TTC549 (cell line): ENCODE measurements around the gene TLE4.

Experiments
- FAIRE-seq: peaks from 2 replicates; lab custom pipeline; 2012; peaks lifted over from hg19 to GRCh38; lab: Jason Lieb, UNC

The TLE4 gene

DNA sequence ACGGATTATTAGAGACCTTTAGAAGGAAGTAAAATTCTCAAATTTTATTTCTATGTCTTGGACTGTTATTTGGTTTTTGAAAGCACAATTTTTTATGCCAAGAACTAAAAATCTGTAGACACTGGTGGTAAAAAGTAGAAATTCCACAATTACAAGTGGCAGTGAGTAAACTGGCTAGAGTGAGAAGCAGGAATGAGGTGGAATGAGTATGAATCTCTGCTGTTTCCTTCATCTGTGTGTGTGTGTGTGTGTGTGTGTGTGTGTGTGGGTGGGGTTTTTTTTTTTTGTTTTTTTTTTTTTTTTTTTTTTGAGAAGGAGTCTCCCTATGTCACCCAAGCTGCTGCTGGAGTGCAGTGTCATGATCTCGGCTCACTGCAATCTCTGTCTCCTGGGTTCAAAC lies 94.2 kb downstream of the TLE4 start:
- no peak for FAIRE-seq

DNA sequence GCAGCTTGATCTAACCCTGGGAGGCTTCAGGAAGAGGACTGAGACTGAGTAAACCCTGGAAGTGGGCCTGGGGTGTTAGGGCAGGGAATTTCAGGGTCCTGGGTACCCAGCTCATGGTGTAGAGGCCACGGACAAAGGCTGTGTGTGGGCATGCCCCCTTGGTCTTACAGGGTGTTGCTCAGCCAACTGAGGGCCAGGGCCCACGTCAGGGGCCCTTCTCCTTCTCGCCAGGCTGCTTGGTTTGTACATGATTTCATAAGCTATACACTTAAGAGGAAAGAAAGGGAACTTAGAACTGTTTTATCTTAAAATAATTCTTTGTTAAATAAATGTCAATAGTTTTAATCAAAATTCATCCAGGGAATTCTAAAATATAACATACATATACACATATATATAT lies 95.4 kb downstream of the TLE4 start:
- FAIRE-seq, result no peak

DNA sequence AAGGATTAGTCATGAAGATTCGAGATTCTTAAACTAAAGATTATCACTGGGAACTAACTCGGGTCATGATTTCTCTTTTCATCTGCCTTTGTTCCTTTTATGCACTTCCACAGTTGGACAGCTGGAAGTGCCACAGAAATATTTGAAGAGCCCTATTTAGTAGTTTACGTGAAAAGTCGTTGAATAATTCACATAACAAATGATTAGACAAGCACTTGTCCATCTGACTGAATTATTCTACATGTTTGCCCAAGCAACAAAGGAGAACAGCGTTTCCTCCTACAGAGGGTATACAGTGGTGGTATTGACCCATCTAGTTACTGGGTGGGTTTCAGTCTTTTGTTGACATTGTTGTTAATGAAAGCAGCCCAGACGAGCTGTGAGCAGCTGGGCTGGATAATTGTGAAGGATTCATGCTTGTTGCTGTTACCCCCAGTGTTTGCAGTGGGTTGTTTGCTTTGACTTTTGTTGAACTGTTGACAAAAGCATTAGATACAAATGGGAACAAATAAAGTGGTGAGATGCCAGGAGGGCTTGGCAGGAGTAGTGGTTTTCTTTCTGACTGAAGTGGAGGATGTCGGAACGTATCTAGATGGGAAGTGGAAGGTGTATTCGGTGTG lies 96.2 kb downstream of the TLE4 start:
- FAIRE-seq, result no peak

DNA sequence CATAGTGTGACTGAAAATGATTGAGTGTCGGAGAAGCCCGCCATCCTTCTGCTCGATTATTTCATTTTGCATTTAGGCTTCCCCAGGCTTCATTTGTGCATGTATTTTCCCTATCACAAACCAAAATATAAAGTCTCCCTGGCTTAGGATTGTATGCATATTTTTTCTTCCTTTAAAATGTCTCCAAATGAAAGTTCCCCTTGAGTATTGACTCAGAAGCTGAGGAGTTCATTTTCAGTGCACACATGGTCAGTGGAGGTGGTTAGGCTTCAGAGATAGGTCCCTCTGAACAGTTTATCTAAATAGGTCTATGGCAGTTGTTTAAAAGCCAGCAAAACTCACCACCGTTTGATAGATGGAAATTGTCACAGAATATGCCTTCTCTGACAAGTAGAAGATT lies 97.2 kb downstream of the TLE4 start:
- FAIRE-seq, result no peak

DNA sequence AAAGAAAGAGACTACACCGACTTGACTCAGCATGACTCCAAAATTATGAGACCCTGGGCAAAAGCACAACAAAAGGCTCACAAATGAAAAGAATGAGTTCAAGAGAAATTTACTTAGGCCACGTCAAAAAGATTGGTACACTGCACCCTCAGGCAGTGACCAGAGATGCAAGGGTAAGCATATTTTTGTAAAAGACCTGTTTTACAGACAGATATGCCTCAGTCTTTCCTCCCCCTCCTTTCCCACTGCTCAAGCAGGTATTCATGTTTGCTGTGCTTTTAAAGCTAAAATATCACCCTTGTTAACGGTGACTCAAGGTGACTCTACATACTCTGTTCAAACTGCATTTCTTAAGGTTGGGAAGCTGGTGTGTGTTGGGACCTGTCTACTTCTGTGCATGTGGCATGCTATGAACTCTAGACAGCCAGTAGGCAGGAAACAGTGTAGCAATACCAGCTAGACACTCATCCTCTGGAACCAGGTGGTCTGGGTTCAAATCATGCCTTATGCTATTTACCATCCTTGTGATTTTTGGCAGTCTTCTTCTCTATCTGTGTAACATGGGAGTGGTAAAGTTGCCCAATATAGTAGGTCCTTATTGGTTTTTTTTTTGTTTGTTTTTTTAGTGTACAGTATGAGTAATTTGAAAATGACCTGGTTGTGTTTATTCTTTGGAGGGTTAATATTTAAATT lies 98.7 kb downstream of the TLE4 start:
- FAIRE-seq, result no peak

DNA sequence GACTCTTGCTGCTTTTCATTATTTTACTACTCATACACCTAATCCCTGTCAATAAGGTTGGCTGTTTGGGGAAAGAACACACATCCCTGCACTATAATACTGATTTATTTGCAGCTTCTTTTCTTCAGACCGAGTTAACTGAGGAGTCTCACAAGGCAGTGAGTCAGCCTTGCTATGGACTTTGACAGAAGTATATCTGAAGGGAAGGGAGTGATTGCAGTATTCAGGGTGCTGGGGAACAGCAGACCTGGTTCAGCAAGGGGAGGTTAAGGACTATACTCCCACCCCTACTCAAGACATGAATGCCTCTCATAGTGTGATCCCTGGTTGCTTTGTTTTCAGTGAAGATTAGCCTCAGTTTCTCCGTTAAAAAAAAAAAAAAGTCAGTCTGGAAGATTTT lies 99.8 kb downstream of the TLE4 start:
- FAIRE-seq, result no peak

DNA sequence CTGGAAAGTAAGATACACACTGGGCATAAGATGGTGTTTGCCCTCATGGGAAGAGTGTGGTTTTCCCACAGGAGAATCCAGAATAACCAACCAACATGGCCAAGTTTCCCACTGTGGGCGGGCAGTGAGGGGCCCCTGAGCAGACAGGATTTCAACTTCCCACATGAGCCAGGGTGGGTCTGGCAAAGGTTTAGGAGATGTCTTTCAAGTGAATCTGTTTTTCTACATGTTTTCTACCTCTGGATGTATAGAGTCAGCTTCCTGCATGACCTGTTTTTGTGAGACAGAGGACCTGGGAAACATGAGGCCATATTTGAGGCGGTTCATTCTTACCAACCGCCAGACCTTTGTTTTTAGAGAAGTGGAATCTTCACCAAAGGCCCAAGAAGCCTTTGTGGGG lies 100.5 kb downstream of the TLE4 start:
- FAIRE-seq, result no peak

DNA sequence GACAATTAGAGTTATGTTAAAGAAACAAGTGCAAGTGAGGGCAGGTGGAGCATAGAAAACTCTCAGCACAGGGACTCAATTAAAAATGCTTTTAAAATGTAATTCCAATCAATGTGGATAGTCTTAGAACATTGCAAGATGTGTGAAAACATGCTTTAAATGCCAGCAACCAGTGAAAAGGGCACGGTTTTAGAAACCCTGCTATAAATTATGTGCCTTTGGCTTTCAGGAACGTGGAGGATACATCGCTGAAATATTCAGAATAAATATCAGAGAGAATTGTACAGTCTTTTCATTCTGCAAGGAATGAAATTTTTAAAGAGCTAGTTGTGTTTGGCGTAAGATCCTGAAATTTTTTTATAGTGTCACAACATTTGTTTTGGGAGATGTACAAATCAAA lies 101.1 kb downstream of the TLE4 start:
- FAIRE-seq, result no peak

DNA sequence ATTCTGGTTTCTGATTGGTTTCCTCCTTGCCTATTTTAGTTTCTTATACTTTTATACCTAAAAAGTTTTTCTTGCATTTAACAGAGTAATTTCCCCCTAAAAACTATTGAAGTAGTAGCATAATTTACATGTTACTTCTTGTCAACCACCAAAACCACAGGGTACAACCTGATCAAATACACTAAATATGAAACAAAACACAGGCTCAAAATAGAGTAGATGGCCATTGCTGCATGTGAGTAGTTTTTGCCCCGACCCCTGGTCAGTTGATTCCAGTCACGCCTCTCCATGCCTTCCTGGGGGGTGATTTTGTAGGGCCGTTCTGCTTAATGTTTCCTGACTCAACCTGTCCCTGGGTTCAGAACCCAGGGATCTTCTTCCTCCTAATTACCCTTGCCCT lies 101.8 kb downstream of the TLE4 start:
- no peak for FAIRE-seq

DNA sequence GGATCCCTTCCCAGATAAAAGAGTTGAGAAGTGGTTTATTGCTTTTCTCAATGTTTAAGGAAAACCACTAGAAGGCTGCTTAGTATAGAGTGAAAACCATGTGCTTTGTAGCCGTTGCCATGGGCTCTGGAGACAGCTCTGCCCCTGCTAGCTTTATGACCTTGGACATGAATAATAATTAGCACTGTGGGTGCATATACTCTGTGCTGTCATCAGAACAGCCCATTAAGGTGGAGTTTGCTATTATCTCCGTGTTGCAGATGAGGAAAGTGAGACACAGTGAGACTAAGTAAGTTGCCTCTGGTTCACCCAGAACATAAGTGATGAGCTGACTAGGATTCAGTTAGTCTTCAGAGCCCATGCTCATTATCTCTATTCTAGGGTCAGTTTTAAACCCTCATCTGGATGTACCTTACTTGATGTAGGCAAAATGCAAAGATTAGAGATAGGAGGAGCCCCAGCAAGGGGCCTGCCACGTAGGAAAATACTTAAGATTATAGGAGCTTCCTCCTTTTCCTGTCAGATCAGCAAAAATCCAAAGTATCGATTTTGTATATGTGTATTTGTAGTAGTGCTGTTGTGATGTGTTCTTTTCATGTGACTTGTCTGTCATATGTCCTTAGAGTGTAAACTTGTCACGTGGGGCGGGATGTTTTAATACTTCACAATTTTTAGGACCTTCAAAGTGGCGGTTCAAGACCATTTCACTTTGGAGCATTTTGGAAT lies 102.5 kb downstream of the TLE4 start:
- no peak for FAIRE-seq

DNA sequence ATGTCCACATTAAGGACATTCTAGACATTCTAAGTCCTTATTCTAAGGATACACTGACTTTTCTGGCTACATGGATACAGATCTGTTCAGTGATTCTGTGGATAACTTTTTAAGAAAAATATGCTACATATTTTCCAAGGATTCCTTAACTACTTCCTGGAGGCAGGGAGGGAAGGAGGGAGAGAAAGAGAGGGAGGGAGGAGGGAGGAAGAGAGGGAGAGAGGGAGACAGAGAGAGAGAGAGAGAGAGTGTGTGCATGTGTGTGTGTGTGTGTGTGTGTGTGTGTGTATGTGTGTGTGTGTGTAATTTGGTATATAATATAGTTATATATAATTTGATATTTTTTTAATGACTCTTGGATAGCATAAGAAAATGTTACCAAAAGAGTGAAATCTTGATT lies 109.8 kb downstream of the TLE4 start:
- no peak for FAIRE-seq

DNA sequence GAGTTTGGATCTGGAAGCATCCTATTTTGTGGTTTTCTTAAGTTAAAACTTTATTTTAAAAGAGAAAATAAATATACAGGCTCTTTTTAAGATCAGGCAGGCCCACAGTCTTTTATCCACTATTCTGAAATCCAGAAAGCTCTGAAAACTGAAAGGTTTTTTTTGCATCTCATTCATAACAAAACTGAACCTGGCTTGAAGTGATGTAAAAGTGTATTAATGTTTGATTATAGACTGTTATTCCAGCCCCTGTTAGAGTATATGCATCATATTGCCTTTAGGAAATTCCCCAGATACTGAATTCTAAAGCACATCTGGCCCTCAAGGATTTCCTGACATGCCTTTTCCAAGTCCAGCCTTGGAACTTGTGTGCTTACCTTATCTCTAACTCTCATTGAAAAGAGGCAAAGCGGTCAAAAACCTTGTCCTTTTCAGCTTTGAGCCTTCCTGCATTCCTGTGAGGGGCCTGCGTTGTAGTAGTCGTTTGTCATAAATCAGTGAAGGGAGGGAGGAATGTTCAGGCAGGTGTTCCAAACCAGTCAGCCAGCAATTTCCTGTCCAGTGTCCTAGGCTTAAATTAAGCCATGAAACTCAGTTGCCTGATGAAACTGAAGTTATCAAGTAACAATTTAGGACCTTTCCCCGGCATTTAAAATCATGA lies 110.4 kb downstream of the TLE4 start:
- FAIRE-seq, result no peak

DNA sequence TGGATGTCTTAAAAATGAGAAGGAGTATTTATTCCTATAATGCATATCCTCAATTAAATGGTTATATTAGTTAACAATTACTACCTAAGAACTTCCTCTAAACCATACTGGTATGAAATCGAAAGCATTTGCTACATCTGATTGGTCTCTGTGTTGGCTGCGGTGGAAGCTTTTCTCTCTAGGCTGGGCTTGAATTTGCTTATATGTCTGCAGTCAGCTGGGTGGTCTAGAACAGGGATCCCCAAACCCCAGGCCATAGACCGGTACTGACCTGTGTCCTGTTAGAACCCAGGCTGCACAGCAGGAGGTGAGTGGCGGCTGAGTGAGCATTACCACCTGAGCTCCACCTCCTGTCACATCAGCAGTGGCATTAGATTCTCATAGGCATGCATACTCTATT lies 112.3 kb downstream of the TLE4 start:
- FAIRE-seq, result no peak

DNA sequence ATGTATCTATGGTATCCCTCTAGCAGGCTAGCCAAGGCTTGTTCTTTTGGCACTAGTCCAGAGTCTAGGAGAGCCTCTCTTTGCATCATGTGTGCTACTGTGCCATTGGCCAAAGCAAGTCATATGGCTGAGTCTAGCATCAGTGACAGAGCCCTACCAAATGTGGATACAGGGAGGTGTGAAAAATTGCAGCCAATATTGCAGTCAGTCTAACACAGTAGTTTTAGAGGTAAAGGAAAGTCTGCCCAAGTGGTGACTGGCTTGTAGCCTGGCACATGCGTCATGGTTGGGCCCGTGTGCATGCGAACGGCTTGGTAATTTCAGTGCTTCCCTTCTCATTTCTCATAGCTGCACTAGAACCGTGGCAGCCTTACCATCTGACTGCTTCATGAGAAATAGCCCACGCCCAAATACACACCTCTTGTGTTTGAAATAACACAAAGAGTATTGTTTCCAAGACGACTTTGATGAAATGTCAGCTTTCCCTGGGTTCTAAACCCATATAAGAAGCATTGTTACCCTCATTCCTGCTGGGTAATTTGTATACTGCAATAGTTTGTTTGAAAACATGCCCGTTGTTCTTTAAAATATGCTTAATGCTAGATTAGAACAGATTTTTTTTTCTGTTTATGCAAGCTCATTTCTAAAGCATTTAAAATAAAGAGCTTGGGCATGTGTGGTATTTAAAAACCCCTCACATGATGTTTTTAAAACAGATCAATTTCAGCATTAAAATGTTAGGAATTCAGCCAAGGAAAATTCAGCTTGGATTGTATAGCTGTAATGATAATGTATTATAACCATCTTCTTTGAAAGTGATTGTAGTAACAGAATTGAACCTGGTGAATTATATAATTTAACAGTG lies 113.2 kb downstream of the TLE4 start:
- FAIRE-seq, result no peak

DNA sequence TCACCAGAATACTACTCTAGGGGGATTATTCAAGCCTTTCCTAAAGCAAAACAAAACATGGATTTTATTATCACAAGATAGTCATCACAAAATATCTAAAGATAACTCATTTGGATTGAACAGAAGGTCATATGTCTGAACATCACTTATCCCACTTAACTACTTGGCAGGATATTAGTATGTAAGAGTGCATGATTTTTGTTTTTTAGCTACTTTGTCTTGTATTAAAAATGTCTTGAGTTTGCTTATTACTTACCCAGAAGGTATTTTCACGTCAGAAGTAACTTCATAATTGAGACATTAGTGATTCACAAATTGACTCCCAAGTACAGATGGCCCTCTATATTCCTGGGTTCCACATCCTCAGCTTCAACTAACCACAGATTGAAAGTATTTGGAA lies 113.8 kb downstream of the TLE4 start:
- FAIRE-seq, result no peak

DNA sequence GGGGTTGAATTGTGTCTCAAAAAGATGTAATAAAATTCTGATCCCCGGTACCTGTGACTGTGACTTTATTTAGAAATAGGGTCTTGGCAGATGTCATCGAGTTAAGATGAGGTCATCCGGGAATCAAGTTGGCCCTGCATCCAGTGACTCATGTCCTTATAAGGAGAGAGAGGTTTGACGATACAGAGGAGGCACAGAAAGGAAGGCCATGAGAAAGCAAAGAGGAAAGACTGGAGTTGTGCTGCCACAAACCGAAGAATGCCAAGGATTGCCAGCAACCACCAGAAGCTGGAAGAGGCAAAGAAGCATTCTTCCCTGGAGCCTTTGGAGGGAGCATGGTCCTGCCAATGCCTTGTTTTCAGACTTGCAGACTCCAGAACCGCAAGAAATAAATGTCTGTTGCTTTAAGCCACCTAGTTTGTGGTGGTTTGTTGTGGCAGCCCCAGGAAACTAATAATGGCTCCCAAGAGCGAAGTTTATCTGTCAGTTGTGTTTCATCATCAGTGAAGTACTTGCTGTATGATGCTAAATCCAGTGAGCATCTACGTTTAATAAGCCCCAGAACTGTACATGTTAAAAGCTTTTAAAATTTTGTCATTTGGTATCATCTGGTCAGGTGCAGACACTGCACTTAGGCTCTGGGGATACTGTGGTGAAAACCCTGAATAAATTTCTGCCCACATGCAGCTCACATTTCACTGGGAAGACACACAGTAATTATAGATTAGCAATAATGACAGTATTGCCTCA lies 114.8 kb downstream of the TLE4 start:
- FAIRE-seq, result no peak

DNA sequence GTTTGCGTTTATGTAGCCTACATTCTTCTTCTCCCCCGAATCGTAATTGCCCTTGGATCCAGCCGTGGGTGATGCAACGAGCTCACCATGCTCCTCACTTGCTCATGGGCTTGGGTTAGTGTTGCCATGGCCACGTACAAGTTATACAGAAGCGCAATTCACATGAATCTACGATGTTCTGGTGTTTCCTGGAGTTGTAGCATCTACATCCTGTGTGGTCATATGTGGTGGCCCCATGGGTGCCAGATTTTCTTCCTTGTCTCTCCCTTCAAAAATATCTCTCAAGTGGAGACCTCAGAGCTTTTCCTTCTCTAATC lies 115.3 kb downstream of the TLE4 start:
- FAIRE-seq, result no peak

DNA sequence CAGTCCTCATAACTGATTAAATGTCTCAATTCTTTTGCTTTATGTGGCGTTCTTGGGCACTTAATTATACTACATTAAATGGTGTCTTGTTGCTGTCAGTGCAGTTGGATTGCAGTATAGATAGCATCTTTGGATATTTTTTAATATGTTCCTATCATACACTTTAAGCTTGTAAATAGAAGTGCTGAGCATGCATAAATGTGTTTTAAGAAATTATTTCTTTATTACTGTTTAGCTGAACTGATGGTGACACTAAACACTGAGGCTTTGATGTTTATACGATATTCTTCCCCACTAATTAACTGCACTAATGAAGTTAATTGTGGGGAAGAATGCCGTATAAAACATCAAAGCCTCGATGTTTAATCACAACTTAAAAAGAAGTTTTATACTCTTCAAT lies 116.6 kb downstream of the TLE4 start:
- no peak for FAIRE-seq

DNA sequence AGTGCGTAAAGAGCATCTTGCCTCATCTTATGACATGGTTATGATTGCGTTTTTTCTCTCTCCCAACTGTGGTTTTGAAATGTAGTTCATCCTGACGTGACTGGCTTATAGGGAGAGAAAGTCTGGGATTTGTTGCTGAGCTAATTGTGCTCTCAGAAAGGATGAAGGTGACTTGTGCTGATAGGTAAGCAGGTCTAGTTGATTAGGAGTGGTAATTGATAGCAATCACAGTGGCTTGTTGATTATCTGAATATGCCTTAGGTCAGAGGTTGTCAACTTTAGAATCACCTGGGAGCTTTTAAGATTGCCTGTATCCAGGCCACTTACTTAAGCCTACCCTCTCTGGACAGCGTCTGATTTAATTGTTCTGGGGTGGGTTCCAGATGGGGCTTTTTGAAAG lies 117.8 kb downstream of the TLE4 start:
- no peak for FAIRE-seq

DNA sequence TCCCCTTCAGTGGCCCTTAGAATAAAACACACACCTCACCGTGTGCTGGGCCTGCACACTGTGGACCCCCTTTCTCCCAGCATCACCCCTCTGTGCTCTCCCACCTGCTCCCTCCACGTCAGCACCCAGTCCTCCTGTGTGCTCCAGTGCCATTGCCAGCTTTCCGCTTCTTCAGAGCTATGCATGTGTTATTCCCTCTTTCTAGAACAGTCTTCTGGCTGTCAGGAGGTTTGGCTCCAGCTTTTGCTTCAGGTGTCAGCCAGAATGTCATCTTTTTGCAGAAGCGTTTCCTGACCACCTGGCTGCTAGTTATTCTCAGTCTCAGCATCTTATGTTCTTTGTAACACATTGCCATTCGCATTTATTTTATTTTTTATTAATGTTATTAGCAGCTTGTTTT lies 119.7 kb downstream of the TLE4 start:
- no peak for FAIRE-seq

DNA sequence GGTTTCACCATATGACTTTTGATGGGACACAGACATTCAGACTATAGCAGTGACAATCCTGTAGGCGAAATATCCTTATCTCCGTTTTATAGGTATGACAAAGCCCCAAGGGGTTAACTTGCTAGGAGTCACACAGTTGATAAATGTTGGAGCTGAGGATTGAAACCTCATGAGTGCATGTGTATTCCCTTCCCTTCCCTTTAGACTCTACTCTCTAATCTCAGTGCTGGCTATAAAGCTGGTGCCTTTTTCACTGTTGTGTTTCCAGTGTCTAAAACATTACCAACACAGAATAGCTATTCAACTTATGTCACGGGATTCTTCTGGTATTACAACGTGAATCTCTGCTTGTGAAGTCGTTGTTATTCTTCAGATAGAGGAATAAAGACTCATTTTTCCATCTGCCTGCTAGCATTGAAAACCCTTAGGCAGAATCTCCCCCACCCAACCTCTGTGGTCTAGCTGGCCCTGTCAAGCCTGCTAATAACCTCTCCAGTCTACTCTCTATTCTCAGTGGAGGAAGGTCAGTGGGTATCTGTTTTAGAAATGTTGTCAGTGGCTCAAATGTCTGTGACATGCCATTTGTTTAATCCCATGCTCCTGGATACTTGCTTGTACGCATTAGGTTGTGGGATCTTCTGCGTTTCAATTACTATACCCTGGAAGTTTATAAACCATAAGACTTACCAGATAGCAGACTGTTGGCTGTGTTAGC lies 121.2 kb downstream of the TLE4 start:
- FAIRE-seq, result no peak
